Astrocyte (in vitro differentiated cells and primary cell): ENCODE results near the gene KPNA3.

Experiments used
- EZH2 ChIP-seq: IDR thresholded peaks from 2 replicates; pipeline ENCODE4 v1.6.1; 2012; ENCODE audit warnings: mild to moderate bottlenecking, low read length, inconsistent platforms; ENCODE audit not compliant: insufficient read depth
- TF ChIP-seq, protein P1 (sequence below): IDR thresholded peaks from 2 replicates; pipeline ENCODE4 v1.5.1; 2011; ENCODE audit warnings: low read depth, mild to moderate bottlenecking, inconsistent platforms, low read length, moderate library complexity; ENCODE audit not compliant: insufficient read depth

DNA sequence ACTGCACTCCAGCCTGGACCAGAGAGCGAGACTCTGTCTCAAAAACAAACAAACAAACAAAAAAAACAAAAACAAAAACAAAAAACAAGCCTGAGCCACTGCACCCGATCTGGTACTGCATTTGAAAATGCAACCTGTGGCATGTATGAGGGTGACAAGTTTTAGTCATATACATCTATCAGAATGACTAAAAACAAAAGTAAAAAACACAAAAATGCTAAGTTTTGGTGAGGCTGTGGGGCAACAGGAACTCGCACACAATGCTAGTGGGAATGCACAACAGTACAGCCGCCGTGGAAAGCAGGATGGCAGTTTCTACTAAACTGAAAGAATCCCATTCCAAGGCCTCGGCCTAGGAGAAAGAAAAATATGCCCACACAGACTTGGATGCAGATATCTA, 109.0 kb downstream of the KPNA3 start:
- no peak for TF ChIP-seq EZH2
- TF ChIP-seq, protein P1, sequence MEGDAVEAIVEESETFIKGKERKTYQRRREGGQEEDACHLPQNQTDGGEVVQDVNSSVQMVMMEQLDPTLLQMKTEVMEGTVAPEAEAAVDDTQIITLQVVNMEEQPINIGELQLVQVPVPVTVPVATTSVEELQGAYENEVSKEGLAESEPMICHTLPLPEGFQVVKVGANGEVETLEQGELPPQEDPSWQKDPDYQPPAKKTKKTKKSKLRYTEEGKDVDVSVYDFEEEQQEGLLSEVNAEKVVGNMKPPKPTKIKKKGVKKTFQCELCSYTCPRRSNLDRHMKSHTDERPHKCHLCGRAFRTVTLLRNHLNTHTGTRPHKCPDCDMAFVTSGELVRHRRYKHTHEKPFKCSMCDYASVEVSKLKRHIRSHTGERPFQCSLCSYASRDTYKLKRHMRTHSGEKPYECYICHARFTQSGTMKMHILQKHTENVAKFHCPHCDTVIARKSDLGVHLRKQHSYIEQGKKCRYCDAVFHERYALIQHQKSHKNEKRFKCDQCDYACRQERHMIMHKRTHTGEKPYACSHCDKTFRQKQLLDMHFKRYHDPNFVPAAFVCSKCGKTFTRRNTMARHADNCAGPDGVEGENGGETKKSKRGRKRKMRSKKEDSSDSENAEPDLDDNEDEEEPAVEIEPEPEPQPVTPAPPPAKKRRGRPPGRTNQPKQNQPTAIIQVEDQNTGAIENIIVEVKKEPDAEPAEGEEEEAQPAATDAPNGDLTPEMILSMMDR = no peak
